NCI-H2227 (cell line): Measurements from ENCODE around the gene SCAANT1.

Experiments used
- DNase-seq: peaks from one replicate; lab custom pipeline; 2025; ENCODE audit not compliant: unreplicated experiment; lab: John Stamatoyannopoulos, UW

The SCAANT1 gene

DNA sequence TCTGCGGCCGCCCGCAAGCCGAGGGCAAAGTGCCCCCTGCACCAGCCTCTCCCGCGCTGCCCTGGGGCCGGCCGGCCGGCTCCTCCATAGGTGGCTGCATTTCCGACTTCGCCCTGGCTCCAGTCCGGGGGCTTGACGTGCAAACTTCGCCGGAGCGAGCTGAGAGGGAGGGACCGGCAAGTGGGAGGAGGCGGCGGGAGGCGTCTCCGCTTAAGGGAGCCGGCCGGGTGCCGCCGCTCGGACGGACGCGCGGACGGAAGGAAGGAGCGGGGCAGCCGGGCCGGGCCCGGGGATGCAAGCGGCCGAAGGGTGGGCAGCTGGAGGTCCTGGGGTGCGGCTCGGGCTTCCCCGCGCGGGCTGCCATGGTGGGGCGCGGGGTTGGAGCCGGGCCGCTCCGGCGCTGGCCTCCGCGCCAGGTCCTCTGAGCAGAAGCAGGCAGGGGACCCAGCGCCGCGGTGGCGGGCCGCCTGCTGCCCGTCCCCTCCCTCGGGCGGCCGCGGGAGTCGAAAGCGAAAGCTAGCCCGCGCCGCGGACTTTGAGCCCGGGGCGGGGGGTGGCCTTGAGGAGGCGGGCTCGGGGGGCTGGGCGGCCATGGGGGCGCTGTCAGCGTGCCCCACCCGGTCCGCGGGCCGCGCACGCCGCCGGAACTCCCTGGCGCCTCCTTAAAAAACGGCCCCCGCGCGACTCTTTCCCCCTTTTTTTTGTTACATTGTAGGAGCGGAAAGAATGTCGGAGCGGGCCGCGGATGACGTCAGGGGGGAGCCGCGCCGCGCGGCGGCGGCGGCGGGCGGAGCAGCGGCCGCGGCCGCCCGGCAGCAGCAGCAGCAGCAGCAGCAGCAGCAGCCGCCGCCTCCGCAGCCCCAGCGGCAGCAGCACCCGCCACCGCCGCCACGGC is at the start of gene SCAANT1:
Gene SCAANT1 (minus strand): TSS at position 511 of the 895 bp plus-strand sequence.
- peak; percentile 79 for DNase-seq

DNA sequence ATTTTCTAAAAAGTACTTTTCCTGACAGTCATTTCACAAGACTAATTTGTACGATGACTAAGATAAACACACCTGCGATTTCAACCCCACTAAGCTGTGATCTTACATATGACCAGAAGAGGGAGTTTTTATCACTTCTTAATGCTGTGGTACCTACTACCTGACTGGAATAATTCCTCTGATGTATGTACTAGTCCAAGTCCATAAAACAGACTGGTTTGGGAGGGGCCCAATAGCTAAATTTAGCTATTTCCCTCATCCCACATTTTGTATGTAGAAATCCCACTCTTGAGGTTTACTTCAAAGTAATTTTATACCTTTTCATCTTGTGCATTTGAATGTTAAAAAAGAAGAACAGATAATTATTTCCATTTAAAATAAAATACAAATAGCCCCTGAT is 49.7 kb upstream of the SCAANT1 start:
- DNase-seq, result peak; percentile 46

DNA sequence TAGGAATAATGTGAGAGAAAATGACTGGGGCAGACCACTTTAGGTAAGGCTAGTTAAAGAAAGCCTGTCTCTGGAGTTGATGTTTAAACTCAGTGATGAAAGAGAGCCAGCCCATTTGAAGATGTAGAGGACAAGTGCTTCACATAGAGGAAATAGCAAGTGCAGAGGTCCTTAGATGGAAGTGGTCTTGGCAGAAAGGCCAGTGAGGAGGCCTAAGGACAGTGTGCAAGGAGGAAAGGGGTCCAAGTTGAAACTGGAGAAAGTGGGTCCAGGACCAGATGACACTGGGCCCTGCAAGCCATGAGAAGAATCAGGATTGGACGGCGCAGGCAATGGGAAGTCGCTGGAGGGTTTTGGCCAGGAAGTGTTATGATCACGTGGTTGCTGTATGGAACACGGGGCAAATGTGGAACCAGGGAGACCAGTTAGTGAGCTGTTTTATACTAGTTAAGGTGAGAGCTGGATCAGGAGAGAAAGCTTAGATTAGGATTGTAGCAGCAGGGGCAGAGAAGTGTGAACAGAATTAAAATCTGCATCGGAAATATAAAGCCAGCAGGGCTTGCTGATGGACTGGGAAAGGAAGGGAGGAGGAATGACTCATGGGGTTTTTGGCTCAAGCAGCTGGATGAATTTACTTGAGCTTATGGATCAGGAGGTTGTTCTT is 48.0 kb upstream of the SCAANT1 start:
- peak; percentile 28 for DNase-seq

GRCh38 chr3:63959146-63959545 is 47.0 kb upstream of the SCAANT1 start:
- no peak for DNase-seq

GRCh38 chr3:63955830-63956545 is 43.8 kb upstream of the SCAANT1 start:
- no peak for DNase-seq

- DNase-seq, result no peak
These were observed 43.0 kb upstream of the SCAANT1 start for GRCh38 chr3:63955036-63955650.

DNA sequence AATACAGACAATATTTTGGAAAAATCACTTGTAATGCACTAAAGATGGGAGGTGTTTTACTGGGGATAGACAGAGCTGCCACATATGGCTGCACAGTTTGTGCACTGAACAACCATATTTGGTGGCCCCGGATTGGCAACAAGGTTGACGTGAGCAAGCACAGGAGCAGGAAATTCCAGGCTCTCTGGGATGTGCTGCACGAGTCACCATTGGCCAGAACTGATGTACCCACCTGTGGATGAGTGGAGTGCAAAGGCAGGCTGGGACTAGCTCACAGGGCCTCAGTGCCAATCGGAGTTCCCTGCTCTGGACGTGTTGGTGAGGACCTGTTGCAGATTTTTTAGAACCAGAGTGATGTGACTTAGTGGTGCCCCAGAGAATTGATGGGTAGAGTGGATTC is 42.0 kb upstream of the SCAANT1 start:
- DNase-seq, result no peak

GRCh38 chr3:63952248-63952594 is 40.0 kb upstream of the SCAANT1 start:
- DNase-seq, result no peak

DNA sequence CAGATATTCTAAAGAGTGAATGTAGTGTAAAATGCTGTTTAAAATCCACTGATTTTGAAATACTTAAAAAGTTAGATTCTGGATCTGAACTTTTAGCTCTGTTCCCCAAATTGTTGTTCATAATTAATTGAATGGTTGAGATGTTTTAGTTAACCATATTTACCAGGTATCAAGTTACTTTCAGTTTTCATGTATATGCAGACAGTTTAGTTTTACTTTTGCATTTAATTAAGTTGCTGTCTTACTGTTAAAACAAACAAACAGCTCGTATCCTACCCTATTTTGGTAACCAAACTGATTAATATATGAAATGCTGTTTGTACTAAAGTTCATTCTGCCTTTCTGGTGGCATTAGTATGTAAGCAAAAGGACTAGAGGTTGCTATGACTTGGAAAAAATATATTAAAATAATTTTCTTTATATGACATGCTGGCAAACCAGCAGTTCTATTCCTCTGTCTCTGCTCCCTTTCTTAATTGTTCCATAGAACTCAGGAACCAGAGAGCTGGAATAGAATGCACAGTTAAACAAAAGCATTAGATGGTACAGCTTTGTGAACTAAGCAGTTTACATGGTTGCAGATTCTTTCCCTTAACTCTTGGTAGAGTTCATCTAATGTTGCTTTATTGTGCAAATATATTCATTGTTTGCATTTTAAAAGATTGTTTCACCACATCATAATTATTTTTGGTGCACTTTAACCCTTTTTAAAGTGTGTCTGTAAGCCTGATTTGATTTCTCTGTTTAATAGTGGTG is 39.5 kb upstream of the SCAANT1 start:
- DNase-seq, result no peak

DNA sequence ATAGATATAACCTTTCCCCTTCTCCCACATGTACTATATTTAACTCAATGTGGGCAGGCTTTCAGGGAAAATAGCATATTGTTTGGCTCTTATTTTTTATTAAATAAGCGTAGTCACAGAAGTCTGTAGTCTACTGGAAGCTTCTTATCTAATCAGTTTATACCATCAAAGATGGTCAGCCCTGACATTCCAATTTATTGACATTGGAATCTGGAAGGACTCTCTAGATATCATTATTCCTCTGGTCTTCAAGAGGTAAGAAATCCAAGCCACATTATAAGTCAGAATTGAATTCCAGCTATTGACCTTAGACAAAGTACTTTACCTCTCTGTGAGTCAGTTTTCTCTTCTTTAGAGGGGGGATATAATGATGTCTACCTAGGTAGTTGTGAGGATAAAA is 38.5 kb upstream of the SCAANT1 start:
- DNase-seq, result no peak

DNA sequence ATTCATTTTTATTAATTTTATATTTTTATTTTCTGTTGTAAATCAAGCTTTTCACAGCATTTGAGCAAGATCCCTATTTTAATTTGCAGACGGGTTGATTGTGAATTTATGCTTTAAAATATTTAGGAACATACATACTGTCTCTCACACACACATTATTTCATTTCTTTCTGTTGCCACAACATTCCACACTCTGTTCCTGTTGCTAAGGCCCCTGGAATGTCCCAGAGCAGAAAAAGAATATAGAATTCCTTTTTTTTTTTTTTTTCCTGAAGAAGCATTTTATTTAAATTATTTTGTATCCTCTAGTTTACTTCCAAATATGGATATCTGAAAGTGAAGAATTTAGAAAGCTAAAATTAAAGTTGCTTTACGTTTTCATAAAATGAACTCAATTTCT is 36.8 kb upstream of the SCAANT1 start:
- no peak for DNase-seq

- DNase-seq, result no peak
These were observed 35.4 kb upstream of the SCAANT1 start for GRCh38 chr3:63947594-63947993.

DNA sequence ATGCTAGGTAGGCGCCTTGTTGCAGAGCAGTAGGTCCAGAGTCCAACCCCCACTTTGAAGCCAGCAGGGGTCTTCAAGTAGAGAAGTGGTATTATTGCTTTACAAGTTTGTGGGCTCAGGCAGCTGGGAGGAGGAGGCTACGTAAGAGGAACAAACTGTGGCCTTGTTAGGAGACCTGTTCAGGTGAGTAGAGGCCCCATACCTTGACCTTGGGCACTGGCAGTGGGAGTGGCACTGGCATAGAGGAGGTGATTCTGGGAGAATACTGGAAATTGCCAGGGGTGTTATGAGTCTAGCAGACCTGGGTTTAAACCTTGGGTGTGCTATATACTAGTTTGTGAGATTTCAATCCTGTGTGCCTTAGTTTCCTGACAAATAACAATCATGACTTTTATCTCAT is 34.6 kb upstream of the SCAANT1 start:
- DNase-seq, result no peak

GRCh38 chr3:63945558-63946096 is 33.4 kb upstream of the SCAANT1 start:
- no peak for DNase-seq

GRCh38 chr3:63943678-63944077 is 31.5 kb upstream of the SCAANT1 start:
- DNase-seq, result no peak

- DNase-seq, result no peak
These were observed 30.3 kb upstream of the SCAANT1 start for GRCh38 chr3:63942528-63942927.

- no peak for DNase-seq
These were observed 28.2 kb upstream of the SCAANT1 start for GRCh38 chr3:63940389-63940757.

- no peak for DNase-seq
These were observed 25.8 kb upstream of the SCAANT1 start for GRCh38 chr3:63937661-63938651.

- DNase-seq, result no peak
These were observed 24.7 kb upstream of the SCAANT1 start for GRCh38 chr3:63936925-63937324.
